Transverse colon (tissue), 4 donors: Measurements from ENCODE around the gene FAM131C.

Source experiments
- CTCF ChIP-seq, 5 experiments: fragments of 200-600 bp in 3 of 5; fragments of 450-650 bp in 2 of 5; sonication (generic) in 3 of 5; IDR thresholded peaks; 1 replicate in 2 of 5; 2 replicates in 3 of 5; pipeline ENCODE4 v1.5.1; 2016 to 2017; ENCODE audit warnings: antibody characterized with exemption in 5 of 5, inconsistent platforms in 3 of 5, mild to moderate bottlenecking in 2 of 5, moderate library complexity in 1 of 5
- EP300 ChIP-seq: sonication (generic); formaldehyde crosslinking; IDR thresholded peaks from one replicate; pipeline ENCODE4 v1.6.1; 2017; ENCODE audit warnings: antibody characterized with exemption, low read depth
- POLR2AphosphoS5 ChIP-seq, 3 donors: sonication (generic); formaldehyde crosslinking; IDR thresholded peaks; one replicate each; pipeline ENCODE4 v1.6.1; 2016; ENCODE audit warnings: antibody characterized with exemption in 3 of 3

GRCh38 chr1:16013908-16014258 lies 59.6 kb downstream of the FAM131C start:
- TF ChIP-seq POLR2AphosphoS5 (IDR thresholded peaks at IDR 0.05) (no peak), CTCF (IDR thresholded peaks at IDR 0.05) (no peak), EP300 (no peak)
